ENCODE data around the gene C20orf202.

C20orf202 gene

DNA sequence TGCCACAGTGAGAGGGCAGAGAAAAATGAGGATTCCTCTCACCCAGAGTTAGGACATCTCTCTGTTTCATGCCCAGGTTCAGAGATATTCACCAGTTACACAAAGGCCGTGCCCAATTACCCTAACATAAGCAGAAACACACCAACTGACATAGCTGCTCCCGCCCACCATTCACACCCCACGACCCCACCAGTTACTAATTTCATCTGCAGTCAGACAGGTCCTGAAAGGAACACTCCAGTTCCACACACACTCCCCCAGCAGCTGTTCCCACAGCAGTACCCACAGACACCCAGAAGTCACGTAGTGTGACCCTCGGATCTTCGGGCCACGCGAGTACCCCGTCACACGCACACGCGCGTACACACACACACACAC is 19.0 kb upstream of the C20orf202 start:
- no peak overlapping the region for H3K4me3 ChIP-seq (ENCODE audit: low read depth, low read length)
- no peak for DNase-seq (ENCODE audit: low read depth)

DNA sequence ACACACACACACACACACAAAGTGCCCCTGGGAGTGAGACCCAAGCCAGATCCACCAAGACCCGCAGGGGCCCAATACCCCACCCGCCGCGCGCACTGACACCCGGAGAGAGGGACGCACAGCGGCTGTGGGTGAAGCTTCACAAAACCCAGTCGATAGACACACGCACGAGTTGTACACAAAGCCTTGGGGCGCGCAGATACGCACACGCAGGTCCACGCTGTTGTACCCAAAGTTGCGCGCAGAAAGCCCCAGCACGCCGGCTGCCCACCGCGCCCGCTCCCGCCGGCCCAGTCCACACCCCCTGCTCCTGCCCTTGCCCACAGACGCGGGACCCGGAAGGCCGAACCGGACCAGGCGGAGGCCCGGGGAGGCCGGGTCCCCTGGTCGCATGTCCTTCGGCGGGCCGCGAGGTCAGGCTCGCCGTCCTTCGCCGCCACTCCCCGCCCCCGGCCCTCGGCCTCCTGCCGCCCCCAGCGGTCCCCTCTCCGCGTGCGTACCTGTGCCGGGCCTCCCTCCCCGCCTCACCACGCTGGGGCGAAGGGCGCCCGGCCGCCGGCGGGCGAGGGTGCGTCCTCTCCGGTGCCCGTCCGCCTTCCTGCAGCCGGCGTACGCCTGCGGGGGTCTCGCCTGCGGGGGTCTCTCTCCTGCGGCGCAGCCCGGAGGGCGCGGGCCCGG is 18.5 kb upstream of the C20orf202 start, which contains the start of gene TMEM74B:
Gene TMEM74B, minus strand, starts transcription at position 344 of the 678 bp plus-strand sequence. CDS start 1,180 bp downstream, outside the sequence.
- DNase-seq (ENCODE audit: low read depth) = no peak
- TF ChIP-seq MYC (IDR thresholded peaks at IDR 0.05; ENCODE audit: low read depth, low read length) = no peak
- no peak within 1 kb of the TSS for H3K4me3 ChIP-seq (ENCODE audit: low read depth, low read length)

More for the DNA sequence above, 19.0 kb upstream of the C20orf202 start:
- TF ChIP-seq MYC (IDR thresholded peaks at IDR 0.05; ENCODE audit: low read depth, low read length) (no peak), POLR2A (IDR thresholded peaks at IDR 0.05; ENCODE audit: extremely low read depth, insufficient read length) (no peak)
- TF ChIP-seq, protein P1, sequence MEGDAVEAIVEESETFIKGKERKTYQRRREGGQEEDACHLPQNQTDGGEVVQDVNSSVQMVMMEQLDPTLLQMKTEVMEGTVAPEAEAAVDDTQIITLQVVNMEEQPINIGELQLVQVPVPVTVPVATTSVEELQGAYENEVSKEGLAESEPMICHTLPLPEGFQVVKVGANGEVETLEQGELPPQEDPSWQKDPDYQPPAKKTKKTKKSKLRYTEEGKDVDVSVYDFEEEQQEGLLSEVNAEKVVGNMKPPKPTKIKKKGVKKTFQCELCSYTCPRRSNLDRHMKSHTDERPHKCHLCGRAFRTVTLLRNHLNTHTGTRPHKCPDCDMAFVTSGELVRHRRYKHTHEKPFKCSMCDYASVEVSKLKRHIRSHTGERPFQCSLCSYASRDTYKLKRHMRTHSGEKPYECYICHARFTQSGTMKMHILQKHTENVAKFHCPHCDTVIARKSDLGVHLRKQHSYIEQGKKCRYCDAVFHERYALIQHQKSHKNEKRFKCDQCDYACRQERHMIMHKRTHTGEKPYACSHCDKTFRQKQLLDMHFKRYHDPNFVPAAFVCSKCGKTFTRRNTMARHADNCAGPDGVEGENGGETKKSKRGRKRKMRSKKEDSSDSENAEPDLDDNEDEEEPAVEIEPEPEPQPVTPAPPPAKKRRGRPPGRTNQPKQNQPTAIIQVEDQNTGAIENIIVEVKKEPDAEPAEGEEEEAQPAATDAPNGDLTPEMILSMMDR (IDR thresholded peaks at IDR 0.05; ENCODE audit: low read depth, low read length) = no peak
- TF ChIP-seq, protein P2, sequence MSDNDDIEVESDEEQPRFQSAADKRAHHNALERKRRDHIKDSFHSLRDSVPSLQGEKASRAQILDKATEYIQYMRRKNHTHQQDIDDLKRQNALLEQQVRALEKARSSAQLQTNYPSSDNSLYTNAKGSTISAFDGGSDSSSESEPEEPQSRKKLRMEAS (IDR thresholded peaks at IDR 0.05; ENCODE audit: low read depth, low read length) = no peak

DNA sequence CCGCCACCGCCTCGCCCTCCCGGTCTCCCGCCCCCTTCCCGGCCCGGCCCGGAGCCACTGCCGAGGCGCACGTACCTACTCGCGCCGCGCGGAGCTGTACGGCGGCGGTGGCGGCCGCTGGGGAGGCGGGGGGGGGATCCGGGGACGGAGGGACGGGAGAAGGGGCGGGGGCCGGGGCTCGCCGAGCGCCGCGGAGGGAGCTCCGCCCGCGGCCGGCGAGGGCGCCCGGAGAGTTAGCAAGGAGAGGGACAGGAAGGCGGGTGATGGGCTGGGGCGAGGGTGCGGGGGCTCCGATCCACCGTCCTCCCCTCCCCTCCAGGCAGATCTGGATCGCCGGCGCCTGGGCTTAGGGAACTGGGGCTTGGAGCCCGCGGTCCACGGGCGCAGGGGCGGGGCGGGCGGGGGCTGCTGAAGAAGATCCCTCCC is 17.9 kb upstream of the C20orf202 start:
- no peak for DNase-seq (ENCODE audit: low read depth)
- no peak overlapping the region for H3K4me3 ChIP-seq (ENCODE audit: low read depth, low read length)
- TF ChIP-seq MYC (IDR thresholded peaks at IDR 0.05; ENCODE audit: low read depth, low read length) (no peak), POLR2A (IDR thresholded peaks at IDR 0.05; ENCODE audit: extremely low read depth, insufficient read length) (no peak)
- TF ChIP-seq, protein P2 (IDR thresholded peaks at IDR 0.05; ENCODE audit: low read depth, low read length) = no peak
- TF ChIP-seq, protein P1 (IDR thresholded peaks at IDR 0.05; ENCODE audit: low read depth, low read length) = no peak

DNA sequence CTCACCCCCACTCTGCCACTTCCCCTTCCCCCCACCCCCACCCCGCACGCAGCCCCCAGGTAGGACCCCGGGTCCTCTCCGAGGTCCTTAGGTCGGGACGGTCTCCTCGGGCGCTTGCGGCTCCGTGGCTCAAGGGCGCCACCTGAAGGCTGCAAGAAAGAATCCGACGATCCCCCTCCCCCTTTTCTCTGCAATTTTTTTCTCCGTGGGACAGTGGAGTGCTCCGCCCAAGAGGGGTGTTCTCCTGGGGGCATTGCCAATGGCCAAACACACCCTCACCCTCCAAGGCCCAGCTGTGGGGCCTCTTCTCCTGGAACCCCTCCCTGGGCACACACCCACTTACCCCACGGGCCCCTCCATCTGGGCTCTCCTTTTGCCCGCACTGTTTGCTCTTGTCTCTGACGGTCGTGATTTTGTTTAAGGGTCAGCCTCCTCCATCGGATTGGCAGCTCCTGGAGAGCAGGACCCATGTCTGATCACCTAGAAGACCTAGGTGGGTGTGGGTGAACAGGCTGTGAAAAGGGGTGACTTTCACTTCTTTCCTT is 17.4 kb upstream of the C20orf202 start:
- TF ChIP-seq, protein P2 (IDR thresholded peaks at IDR 0.05; ENCODE audit: low read depth, low read length) = no peak
- TF ChIP-seq, protein P1 (IDR thresholded peaks at IDR 0.05; ENCODE audit: low read depth, low read length) = peak; percentile 78
- H3K4me3 ChIP-seq (ENCODE audit: low read depth, low read length) = no peak overlapping the region
- peak; percentile 70 for DNase-seq (ENCODE audit: low read depth)

DNA sequence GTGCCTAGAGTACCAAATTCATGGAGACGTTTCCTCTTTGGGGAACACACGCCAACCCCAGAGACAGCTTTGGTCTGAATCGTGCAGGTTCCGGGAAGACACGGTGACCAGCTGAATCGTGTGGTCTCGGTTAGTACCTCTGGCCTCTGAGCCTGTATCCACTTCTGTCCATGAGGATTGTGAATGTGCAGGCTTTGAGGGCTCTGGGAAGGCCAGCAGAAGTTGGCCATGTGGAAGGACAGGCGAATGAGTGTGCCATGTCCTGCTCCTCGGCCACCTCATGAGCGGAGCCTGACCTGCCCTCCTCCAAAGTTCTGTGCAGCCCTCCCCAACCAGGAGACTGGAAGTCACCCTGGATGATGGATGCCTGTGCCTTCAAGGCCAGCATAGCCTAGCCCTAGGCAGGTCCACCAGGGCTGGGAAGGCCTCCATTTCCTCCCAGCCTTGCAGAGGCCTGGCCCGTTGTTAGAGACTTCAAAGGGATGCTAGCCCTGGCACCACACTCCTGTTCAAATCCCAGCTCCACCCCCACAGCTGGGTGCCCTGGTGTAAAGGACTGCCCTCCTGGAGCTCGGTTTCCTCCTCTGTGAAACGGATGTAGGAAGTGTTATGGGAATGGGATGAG is 16.8 kb upstream of the C20orf202 start:
- TF ChIP-seq, protein P1 (IDR thresholded peaks at IDR 0.05; ENCODE audit: low read depth, low read length) = no peak
- TF ChIP-seq MYC (IDR thresholded peaks at IDR 0.05; ENCODE audit: low read depth, low read length) (no peak), POLR2A (IDR thresholded peaks at IDR 0.05; ENCODE audit: extremely low read depth, insufficient read length) (no peak)
- TF ChIP-seq, protein P2 (IDR thresholded peaks at IDR 0.05; ENCODE audit: low read depth, low read length) = no peak
- no peak overlapping the region for H3K4me3 ChIP-seq (ENCODE audit: low read depth, low read length)
- no peak for DNase-seq (ENCODE audit: low read depth)

DNA sequence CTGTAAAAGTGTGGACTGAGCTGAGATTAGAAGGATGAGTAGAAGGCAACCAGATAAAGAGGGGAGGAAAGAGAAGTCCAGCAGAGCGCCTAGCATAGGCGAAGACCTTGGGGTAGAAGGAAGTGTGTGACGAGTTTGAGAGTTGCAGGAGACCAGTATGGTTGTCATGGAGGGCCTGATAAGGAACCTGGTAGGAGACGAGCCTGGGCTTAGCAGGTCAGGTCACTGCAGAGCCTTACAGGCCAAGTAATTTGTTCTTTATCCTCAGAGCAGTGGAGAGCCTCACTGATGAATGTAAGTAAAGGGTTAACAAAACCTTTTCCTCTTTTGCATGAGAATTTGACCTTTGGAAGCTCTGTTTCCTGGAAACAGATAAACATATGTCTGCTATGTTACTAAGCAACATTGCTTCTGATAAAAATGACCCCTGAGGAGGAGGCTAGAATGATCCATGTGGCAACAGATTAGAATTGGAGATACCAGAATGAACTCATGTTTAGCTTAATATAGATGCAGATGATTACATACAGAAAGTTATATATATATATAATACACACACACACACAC is 15.6 kb upstream of the C20orf202 start:
- DNase-seq (ENCODE audit: low read depth) = no peak
- H3K4me3 ChIP-seq (ENCODE audit: low read depth, low read length) = no peak overlapping the region
- TF ChIP-seq POLR2A (IDR thresholded peaks at IDR 0.05; ENCODE audit: extremely low read depth, insufficient read length) (no peak), MYC (IDR thresholded peaks at IDR 0.05; ENCODE audit: low read depth, low read length) (no peak)
- TF ChIP-seq, protein P1 (IDR thresholded peaks at IDR 0.05; ENCODE audit: low read depth, low read length) = no peak
- TF ChIP-seq, protein P2 (IDR thresholded peaks at IDR 0.05; ENCODE audit: low read depth, low read length) = no peak

Measured in NB4 (cell line).